ENCODE results near the gene SPEG. TPM values are rescaled to one million over a fixed set of nuclear protein-coding genes. Genes with fewer than 3 reads are reported as not detected.
A peak's percentile ranks its signal among the peaks of the same experiment; 100 is the strongest.

The SPEG gene
- total and polyA plus RNA-seq, 9 donors, result 66.5 to 177 (median 146) TPM

DNA sequence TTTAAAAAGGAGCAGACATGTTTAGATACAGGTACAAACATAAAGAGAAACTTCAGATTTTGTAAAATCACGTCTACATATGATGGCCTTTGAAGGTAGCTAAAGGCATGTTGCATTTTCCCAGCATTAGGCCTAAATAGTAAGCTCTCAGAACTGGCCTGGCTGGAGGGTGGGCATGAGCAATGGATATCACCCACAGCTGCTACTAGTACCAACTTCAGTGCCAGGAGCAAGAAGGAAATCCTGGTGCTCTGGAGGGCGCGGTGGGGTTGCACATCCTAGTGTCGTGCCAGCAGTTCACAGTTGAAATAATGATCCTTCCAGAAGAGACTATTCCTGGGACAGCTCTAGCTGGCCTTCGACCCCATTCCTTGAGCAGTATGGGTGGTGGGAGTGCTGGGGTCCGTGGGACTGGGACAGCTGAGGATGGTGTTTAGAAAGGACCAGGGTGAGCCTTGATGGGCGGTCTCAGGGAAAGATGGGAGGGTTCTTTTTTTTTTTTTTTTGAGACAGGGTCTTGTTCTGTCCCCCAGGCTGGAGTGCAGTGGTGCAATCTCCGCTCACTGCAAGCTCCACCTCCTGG lies 11.6 kb upstream of the SPEG start:
- no peak for DNase-seq
- no peaks in the 10 kb centered on the region for H3K9me3 ChIP-seq (replicated peaks; ENCODE audit: control insufficient read depth, low read depth, low read length)
- H3K4me3 ChIP-seq (ENCODE audit: low read length), result peak overlapping the region; percentile 21
- H3K4me1 ChIP-seq (ENCODE audit: control insufficient read depth, insufficient read depth, low read length), result peaks cover 30% of the 10 kb centered on the region
- peaks cover 19% of the 10 kb centered on the region for H3K27me3 ChIP-seq (ENCODE audit: control insufficient read depth, insufficient read depth, low read length)
- peaks cover 64% of the 10 kb centered on the region for H3K36me3 ChIP-seq (ENCODE audit: control insufficient read depth, insufficient read depth, low read length)
- H3K27ac ChIP-seq (ENCODE audit: low read length), result peak overlapping the region; percentile 47
- 92% methylated on average over 5 of the region's 8 CpGs for WGBS (ENCODE audit: insufficient coverage)

DNA sequence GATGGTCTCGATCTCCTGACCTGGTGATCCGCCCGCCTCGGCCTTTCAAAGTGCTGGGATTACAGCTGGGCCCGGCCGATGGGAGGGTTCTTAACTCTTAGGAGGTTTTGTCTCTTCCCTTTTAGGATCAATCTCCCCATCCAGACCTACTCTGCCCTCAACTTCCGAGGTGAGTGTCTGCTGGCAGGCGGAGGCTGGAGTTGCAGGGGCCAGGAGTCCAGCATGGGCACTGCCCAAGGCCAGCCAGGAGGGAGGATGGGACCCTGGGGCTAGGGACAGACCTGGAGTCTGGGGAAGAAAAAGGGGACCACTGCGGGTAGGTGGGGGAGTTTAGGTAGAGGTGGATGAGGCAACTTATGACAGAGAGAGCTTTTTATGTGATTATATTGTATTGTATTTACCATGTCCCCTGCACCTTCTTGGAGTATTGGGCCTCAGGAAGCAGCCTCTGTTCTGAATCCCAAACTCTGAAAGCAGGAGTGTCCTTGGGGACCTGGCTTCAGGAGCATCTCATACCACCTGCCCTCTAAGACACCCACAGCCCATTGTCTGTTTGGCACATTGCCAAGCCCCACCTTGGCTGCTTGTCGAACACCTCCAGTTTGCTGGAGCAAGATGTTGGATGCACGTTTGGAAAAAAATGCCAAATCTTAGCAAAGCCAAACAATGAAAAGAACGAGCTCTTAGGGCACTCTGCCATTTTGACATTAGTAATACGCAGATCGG lies 10.8 kb upstream of the SPEG start:
- Histone ChIP-seq H3K4me3 (ENCODE audit: low read length) (no peak overlapping the region), H3K9me3 (replicated peaks; ENCODE audit: control insufficient read depth, low read depth, low read length) (no peaks in the 10 kb centered on the region), H3K36me3 (ENCODE audit: control insufficient read depth, insufficient read depth, low read length) (peaks cover 64% of the 10 kb centered on the region), H3K27me3 (ENCODE audit: control insufficient read depth, insufficient read depth, low read length) (peaks cover 15% of the 10 kb centered on the region), H3K4me1 (ENCODE audit: control insufficient read depth, insufficient read depth, low read length) (peaks cover 26% of the 10 kb centered on the region), H3K27ac (ENCODE audit: low read length) (peak overlapping the region; percentile 42)
- no peak for DNase-seq
- 46% methylated on average over 6 of the region's 14 CpGs for WGBS (ENCODE audit: insufficient coverage)

GRCh38 chr2:219425238-219426067 lies 9.2 kb upstream of the SPEG start:
- DNase-seq, result no peak
- 91% methylated on average over 7 of the region's 8 CpGs for WGBS (ENCODE audit: insufficient coverage)
- Histone ChIP-seq H3K27me3 (ENCODE audit: control insufficient read depth, insufficient read depth, low read length) (peaks cover 5% of the 10 kb centered on the region), H3K4me3 (ENCODE audit: low read length) (no peak overlapping the region), H3K9me3 (replicated peaks; ENCODE audit: control insufficient read depth, low read depth, low read length) (no peaks in the 10 kb centered on the region), H3K36me3 (ENCODE audit: control insufficient read depth, insufficient read depth, low read length) (peaks cover 52% of the 10 kb centered on the region), H3K4me1 (ENCODE audit: control insufficient read depth, insufficient read depth, low read length) (peaks cover 22% of the 10 kb centered on the region), H3K27ac (ENCODE audit: low read length) (peak overlapping the region; percentile 26)

GRCh38 chr2:219426068-219426443 lies 8.6 kb upstream of the SPEG start:
- Histone ChIP-seq H3K36me3 (ENCODE audit: control insufficient read depth, insufficient read depth, low read length) (peaks cover 46% of the 10 kb centered on the region), H3K4me3 (ENCODE audit: low read length) (no peak overlapping the region), H3K9me3 (replicated peaks; ENCODE audit: control insufficient read depth, low read depth, low read length) (no peaks in the 10 kb centered on the region), H3K27ac (ENCODE audit: low read length) (peak overlapping the region; percentile 26), H3K27me3 (ENCODE audit: control insufficient read depth, insufficient read depth, low read length) (peaks cover 2% of the 10 kb centered on the region), H3K4me1 (ENCODE audit: control insufficient read depth, insufficient read depth, low read length) (peaks cover 28% of the 10 kb centered on the region)
- 79% methylated on average over 4 of the region's 7 CpGs for WGBS (ENCODE audit: insufficient coverage)
- DNase-seq, result no peak

- Histone ChIP-seq H3K27ac (ENCODE audit: low read length) (peak overlapping the region; percentile 26), H3K9me3 (replicated peaks; ENCODE audit: control insufficient read depth, low read depth, low read length) (no peaks in the 10 kb centered on the region), H3K27me3 (ENCODE audit: control insufficient read depth, insufficient read depth, low read length) (no peaks in the 10 kb centered on the region), H3K4me3 (ENCODE audit: low read length) (no peak overlapping the region), H3K36me3 (ENCODE audit: control insufficient read depth, insufficient read depth, low read length) (peaks cover 42% of the 10 kb centered on the region), H3K4me1 (ENCODE audit: control insufficient read depth, insufficient read depth, low read length) (peaks cover 31% of the 10 kb centered on the region)
- no peak for DNase-seq
- WGBS (ENCODE audit: insufficient coverage), result no CpG with 5 or more reads among the region's 7 CpGs
Observed at GRCh38 chr2:219426534-219427136, 8.0 kb upstream of the SPEG start.

- DNase-seq, result no peak
- peaks cover 26% of the 10 kb centered on the region for H3K4me1 ChIP-seq (ENCODE audit: control insufficient read depth, insufficient read depth, low read length)
- no peaks in the 10 kb centered on the region for H3K9me3 ChIP-seq (replicated peaks; ENCODE audit: control insufficient read depth, low read depth, low read length)
- no peak overlapping the region for H3K4me3 ChIP-seq (ENCODE audit: low read length)
- H3K36me3 ChIP-seq (ENCODE audit: control insufficient read depth, insufficient read depth, low read length), result peaks cover 33% of the 10 kb centered on the region
- peak overlapping the region; percentile 47 for H3K27ac ChIP-seq (ENCODE audit: low read length)
- H3K27me3 ChIP-seq (ENCODE audit: control insufficient read depth, insufficient read depth, low read length), result no peaks in the 10 kb centered on the region
Observed at GRCh38 chr2:219428469-219428868, 6.2 kb upstream of the SPEG start.

DNA sequence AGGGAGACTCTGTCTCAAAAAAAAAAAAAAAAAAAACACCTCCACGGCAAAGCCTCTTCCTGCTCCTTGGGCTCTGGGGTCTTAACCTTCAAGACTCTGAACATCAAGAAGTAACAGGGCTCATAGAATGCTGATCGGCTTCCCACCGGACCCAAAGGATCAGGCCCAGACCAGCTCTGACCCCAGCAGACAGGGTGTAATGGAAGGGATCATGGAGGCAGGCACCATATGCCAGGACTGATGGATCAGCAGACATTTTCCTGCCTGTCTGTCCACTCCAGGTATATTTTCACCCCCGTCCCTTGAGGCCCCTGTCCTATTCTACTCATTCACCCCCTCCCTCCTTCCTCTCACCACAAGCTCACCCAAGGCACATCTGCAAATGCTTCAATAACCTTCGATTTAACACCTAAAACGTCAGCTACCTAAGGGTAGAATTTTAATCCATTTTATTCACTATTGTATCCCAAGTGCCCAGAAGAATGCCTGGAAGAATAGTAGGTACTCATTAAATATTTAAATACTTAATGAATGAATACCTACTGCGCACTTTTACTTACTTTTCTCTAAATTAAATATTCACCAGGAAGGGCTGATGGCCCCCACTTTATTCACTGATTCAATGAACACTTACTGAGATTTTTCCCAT lies 4.6 kb upstream of the SPEG start:
- 77% methylated on average over 3 of the region's 7 CpGs for WGBS (ENCODE audit: insufficient coverage)
- H3K36me3 ChIP-seq (ENCODE audit: control insufficient read depth, insufficient read depth, low read length), result peaks cover 19% of the 10 kb centered on the region
- peaks cover 12% of the 10 kb centered on the region for H3K27me3 ChIP-seq (ENCODE audit: control insufficient read depth, insufficient read depth, low read length)
- no peaks in the 10 kb centered on the region for H3K9me3 ChIP-seq (replicated peaks; ENCODE audit: control insufficient read depth, low read depth, low read length)
- no peak for DNase-seq
- H3K4me3 ChIP-seq (ENCODE audit: low read length), result no peak overlapping the region
- peaks cover 31% of the 10 kb centered on the region for H3K4me1 ChIP-seq (ENCODE audit: control insufficient read depth, insufficient read depth, low read length)
- H3K27ac ChIP-seq (ENCODE audit: low read length), result peak overlapping the region; percentile 85

GRCh38 chr2:219430633-219431615 lies 3.7 kb upstream of the SPEG start:
- WGBS (ENCODE audit: insufficient coverage), result 59% methylated on average over 6 of the region's 9 CpGs
- no peak overlapping the region for H3K4me3 ChIP-seq (ENCODE audit: low read length)
- H3K36me3 ChIP-seq (ENCODE audit: control insufficient read depth, insufficient read depth, low read length), result peaks cover 11% of the 10 kb centered on the region
- H3K9me3 ChIP-seq (replicated peaks; ENCODE audit: control insufficient read depth, low read depth, low read length), result no peaks in the 10 kb centered on the region
- peak; percentile 85 for DNase-seq
- peak overlapping the region; percentile 85 for H3K27ac ChIP-seq (ENCODE audit: low read length)
- H3K27me3 ChIP-seq (ENCODE audit: control insufficient read depth, insufficient read depth, low read length), result peaks cover 20% of the 10 kb centered on the region
- H3K4me1 ChIP-seq (ENCODE audit: control insufficient read depth, insufficient read depth, low read length), result peaks cover 37% of the 10 kb centered on the region

All from muscle of leg (tissue), 11 donors.